ENCODE results near the gene FIS1.
A peak's percentile ranks its signal among the peaks of the same experiment; 100 is the strongest.

GRCh38 chr7:101217388-101218235, 27.3 kb downstream of the FIS1 start, which contains the start of the genes PLOD3 and ZNHIT1:
- peak in 1 of 2 experiments; percentile 50; a peak in 2 of 4 replicates for TF ChIP-seq CTCF (conservative IDR thresholded peaks at IDR 0.05; ENCODE audit: low read depth in 2 of 2)
- TF ChIP-seq REST (IDR thresholded peaks at IDR 0.05; ENCODE audit: unreplicated experiment) = no peak
- TF ChIP-seq JUNB (IDR thresholded peaks at IDR 0.05; ENCODE audit: unreplicated experiment) = no peak
- peak; percentile 60 for TF ChIP-seq POLR2AphosphoS5 (IDR thresholded peaks at IDR 0.05; ENCODE audit: low read depth)
- TF ChIP-seq EZH2phosphoT487 (IDR thresholded peaks at IDR 0.05; ENCODE audit: unreplicated experiment) = no peak
- TF ChIP-seq EZH2 (IDR thresholded peaks at IDR 0.05; ENCODE audit: low read depth, unreplicated experiment) = no peak
- TF ChIP-seq NANOG (IDR thresholded peaks at IDR 0.05; ENCODE audit: borderline replicate concordance) = no peak
